HepG2 (cell line): ENCODE results near the gene EMID1. TPM values are rescaled to one million over a fixed set of nuclear protein-coding genes. Genes with fewer than 3 reads are reported as not detected.

Experiments used
- KAT8 ChIP-seq: IDR thresholded peaks from 2 replicates; pipeline ENCODE4 v1.6.1; 2016; ENCODE audit warnings: missing genetic modification reagents, missing compliant biosample characterization
- PPARG ChIP-seq: conservative IDR thresholded peaks from 2 replicates; pipeline ENCODE4 v1.6.1; 2016; ENCODE audit warnings: missing biosample characterization, missing genetic modification reagents
- SP4 ChIP-seq: sonication (generic); formaldehyde crosslinking; IDR thresholded peaks from 2 replicates; pipeline ENCODE4 v1.8.1; 2023; ENCODE audit warnings: mild to moderate bottlenecking, missing genetic modification reagents
- polyA plus RNA-seq, 8 experiments: library from polyadenylated mRNA; depleted of rRNA in 3 of 8; stranded (reverse) in 7 of 8; unstranded in 1 of 8; fragments of >200 nt; fragmentation: Illumina TruSeq in 4 of 8; extraction: Trizol in 4 of 8; gene quantifications; 2 replicates each; pipeline versions ENCODE4 v1.2.1 to v1.2.3, GENCODE V29; 2011 to 2016; ENCODE audit warnings: low read depth in 4 of 8, missing spikeins in 1 of 8, mixed read lengths in 1 of 8; ENCODE audit not compliant: insufficient read depth in 1 of 8
- total RNA-seq, 5 experiments: library from RNA; depleted of rRNA; stranded (reverse); fragments of >200 nt; fragmentation: Illumina TruSeq; extraction: Trizol; gene quantifications; 2 replicates each; pipeline ENCODE4 v1.2.3, GENCODE V29; 2016; ENCODE audit warnings: low read depth in 1 of 5
- TF ChIP-seq, protein P1 (sequence below): IDR thresholded peaks from 2 replicates; pipeline ENCODE4 v1.4.0; 2020; ENCODE audit warnings: mild to moderate bottlenecking, missing genetic modification reagents
- TF ChIP-seq, protein P2 (sequence below): sonication (generic); formaldehyde crosslinking; IDR thresholded peaks from 2 replicates; pipeline ENCODE4 v1.4.0; 2020; ENCODE audit warnings: missing genetic modification reagents
- TF ChIP-seq, protein P3 (sequence below): IDR thresholded peaks from 2 replicates; pipeline ENCODE4 v1.6.1; 2016
- TF ChIP-seq, protein P4 (sequence below): sonication (generic); formaldehyde crosslinking; IDR thresholded peaks from 2 replicates; pipeline ENCODE4 v1.4.0; 2020; ENCODE audit warnings: missing genetic modification reagents

The EMID1 gene
- total and polyA plus RNA-seq, 2 of the 13 experiments (the other 11 are each of a cell fraction or from before 2014, with no cell fraction given), result 0.45 to 0.82 TPM

DNA sequence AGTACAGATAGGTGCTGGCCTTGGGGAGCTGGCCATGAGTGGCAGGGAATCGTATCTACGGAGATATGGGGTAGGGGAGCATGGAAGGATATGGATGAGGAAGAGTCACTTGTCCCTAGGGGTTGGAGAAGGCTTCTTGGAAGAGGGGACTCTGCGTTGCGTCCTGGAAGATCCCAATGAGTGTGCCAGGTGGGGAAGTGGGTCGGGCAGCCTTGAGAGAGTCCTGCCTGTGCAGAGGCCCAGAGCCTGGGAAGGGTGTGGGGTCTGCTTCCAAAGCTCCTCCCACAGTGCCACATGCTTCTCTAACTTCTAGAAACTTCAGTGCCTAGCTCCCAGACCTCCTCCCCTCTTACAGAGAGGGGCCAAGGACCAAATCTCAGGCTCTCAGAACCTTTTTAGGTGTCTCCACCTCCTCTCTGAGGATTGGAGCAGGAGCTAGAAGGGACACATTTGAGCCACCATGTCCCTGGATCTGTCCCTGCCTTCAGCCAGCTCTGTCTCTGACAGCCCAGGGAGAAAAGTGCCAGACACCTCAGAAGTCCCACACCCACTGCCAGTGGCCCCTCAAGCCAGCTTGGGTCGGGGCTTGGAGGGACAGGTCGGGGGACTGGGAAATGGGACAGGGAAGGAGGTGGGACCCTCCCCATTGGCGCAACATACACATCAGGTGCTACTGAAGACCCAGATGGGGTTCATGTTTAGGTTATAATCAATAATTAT, 51.1 kb downstream of the EMID1 start (continued):
- TF ChIP-seq, protein P1, sequence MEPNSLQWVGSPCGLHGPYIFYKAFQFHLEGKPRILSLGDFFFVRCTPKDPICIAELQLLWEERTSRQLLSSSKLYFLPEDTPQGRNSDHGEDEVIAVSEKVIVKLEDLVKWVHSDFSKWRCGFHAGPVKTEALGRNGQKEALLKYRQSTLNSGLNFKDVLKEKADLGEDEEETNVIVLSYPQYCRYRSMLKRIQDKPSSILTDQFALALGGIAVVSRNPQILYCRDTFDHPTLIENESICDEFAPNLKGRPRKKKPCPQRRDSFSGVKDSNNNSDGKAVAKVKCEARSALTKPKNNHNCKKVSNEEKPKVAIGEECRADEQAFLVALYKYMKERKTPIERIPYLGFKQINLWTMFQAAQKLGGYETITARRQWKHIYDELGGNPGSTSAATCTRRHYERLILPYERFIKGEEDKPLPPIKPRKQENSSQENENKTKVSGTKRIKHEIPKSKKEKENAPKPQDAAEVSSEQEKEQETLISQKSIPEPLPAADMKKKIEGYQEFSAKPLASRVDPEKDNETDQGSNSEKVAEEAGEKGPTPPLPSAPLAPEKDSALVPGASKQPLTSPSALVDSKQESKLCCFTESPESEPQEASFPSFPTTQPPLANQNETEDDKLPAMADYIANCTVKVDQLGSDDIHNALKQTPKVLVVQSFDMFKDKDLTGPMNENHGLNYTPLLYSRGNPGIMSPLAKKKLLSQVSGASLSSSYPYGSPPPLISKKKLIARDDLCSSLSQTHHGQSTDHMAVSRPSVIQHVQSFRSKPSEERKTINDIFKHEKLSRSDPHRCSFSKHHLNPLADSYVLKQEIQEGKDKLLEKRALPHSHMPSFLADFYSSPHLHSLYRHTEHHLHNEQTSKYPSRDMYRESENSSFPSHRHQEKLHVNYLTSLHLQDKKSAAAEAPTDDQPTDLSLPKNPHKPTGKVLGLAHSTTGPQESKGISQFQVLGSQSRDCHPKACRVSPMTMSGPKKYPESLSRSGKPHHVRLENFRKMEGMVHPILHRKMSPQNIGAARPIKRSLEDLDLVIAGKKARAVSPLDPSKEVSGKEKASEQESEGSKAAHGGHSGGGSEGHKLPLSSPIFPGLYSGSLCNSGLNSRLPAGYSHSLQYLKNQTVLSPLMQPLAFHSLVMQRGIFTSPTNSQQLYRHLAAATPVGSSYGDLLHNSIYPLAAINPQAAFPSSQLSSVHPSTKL (CRISPR knock-in tag), result no peak
- TF ChIP-seq, protein P2, sequence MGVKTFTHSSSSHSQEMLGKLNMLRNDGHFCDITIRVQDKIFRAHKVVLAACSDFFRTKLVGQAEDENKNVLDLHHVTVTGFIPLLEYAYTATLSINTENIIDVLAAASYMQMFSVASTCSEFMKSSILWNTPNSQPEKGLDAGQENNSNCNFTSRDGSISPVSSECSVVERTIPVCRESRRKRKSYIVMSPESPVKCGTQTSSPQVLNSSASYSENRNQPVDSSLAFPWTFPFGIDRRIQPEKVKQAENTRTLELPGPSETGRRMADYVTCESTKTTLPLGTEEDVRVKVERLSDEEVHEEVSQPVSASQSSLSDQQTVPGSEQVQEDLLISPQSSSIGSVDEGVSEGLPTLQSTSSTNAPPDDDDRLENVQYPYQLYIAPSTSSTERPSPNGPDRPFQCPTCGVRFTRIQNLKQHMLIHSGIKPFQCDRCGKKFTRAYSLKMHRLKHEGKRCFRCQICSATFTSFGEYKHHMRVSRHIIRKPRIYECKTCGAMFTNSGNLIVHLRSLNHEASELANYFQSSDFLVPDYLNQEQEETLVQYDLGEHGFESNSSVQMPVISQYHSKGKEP (CRISPR knock-in tag), result no peak
- TF ChIP-seq, protein P3, sequence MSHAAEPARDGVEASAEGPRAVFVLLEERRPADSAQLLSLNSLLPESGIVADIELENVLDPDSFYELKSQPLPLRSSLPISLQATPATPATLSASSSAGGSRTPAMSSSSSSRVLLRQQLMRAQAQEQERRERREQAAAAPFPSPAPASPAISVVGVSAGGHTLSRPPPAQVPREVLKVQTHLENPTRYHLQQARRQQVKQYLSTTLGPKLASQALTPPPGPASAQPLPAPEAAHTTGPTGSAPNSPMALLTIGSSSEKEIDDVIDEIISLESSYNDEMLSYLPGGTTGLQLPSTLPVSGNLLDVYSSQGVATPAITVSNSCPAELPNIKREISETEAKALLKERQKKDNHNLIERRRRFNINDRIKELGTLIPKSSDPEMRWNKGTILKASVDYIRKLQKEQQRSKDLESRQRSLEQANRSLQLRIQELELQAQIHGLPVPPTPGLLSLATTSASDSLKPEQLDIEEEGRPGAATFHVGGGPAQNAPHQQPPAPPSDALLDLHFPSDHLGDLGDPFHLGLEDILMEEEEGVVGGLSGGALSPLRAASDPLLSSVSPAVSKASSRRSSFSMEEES (CRISPR knock-in tag), result no peak
- TF ChIP-seq KAT8 (CRISPR knock-in tag) (no peak), SP4 (CRISPR knock-in tag) (no peak), PPARG (no peak)
- TF ChIP-seq, protein P4, sequence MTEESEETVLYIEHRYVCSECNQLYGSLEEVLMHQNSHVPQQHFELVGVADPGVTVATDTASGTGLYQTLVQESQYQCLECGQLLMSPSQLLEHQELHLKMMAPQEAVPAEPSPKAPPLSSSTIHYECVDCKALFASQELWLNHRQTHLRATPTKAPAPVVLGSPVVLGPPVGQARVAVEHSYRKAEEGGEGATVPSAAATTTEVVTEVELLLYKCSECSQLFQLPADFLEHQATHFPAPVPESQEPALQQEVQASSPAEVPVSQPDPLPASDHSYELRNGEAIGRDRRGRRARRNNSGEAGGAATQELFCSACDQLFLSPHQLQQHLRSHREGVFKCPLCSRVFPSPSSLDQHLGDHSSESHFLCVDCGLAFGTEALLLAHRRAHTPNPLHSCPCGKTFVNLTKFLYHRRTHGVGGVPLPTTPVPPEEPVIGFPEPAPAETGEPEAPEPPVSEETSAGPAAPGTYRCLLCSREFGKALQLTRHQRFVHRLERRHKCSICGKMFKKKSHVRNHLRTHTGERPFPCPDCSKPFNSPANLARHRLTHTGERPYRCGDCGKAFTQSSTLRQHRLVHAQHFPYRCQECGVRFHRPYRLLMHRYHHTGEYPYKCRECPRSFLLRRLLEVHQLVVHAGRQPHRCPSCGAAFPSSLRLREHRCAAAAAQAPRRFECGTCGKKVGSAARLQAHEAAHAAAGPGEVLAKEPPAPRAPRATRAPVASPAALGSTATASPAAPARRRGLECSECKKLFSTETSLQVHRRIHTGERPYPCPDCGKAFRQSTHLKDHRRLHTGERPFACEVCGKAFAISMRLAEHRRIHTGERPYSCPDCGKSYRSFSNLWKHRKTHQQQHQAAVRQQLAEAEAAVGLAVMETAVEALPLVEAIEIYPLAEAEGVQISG (CRISPR knock-in tag), result no peak
